ENCODE data around the gene MYH11. TPM values are rescaled to one million over a fixed set of nuclear protein-coding genes. Genes with fewer than 3 reads are reported as not detected.
A peak's percentile ranks its signal among the peaks of the same experiment; 100 is the strongest.
"Not testable (repeated sequence)": the region's sequence is repeated elsewhere in the genome, so short reads cannot be mapped to it uniquely, and the experiment has no call there.

MYH11 gene
- total RNA-seq, 1 donor from 2014 or later: not detected

- Mint-ChIP-seq H3K36me3 (ENCODE audit: low read depth) (no peaks in the 10 kb centered on the region), H3K27me3 (ENCODE audit: low read depth) (no peaks in the 10 kb centered on the region), H3K4me3 (ENCODE audit: low read depth) (no peak overlapping the region), H3K9me3 (no peaks in the 10 kb centered on the region), H3K27ac (no peak overlapping the region), H3K4me1 (ENCODE audit: low read depth) (no peaks in the 10 kb centered on the region)
- no peak for DNase-seq (ENCODE audit: low spot score)
- intact Hi-C loops (cut with micrococcal nuclease): no loop called here
These were observed 115.5 kb downstream of the MYH11 start for GRCh38 chr16:15741207-15741871.

- Mint-ChIP-seq H3K4me1 (ENCODE audit: low read depth) (no peaks in the 10 kb centered on the region), H3K27ac (no peak overlapping the region), H3K27me3 (ENCODE audit: low read depth) (no peaks in the 10 kb centered on the region), H3K9me3 (no peaks in the 10 kb centered on the region), H3K36me3 (ENCODE audit: low read depth) (no peaks in the 10 kb centered on the region), H3K4me3 (ENCODE audit: low read depth) (no peak overlapping the region)
- intact Hi-C loops (cut with micrococcal nuclease): no loop called here
- no peak for DNase-seq (ENCODE audit: low spot score)
These were observed 116.9 kb downstream of the MYH11 start for GRCh38 chr16:15739950-15740349.

- DNase-seq (ENCODE audit: low spot score): no peak
- intact Hi-C loops (cut with micrococcal nuclease): no loop called here
- no peaks in the 10 kb centered on the region for H3K9me3 Mint-ChIP-seq
- H3K36me3 Mint-ChIP-seq (ENCODE audit: low read depth): no peaks in the 10 kb centered on the region
- H3K4me3 Mint-ChIP-seq (ENCODE audit: low read depth): no peak overlapping the region
- H3K27me3 Mint-ChIP-seq (ENCODE audit: low read depth): no peaks in the 10 kb centered on the region
- H3K27ac Mint-ChIP-seq: no peak overlapping the region
- no peaks in the 10 kb centered on the region for H3K4me1 Mint-ChIP-seq (ENCODE audit: low read depth)
These were observed 117.4 kb downstream of the MYH11 start for GRCh38 chr16:15739464-15739863.

GRCh38 chr16:15737140-15737644 is 119.6 kb downstream of the MYH11 start:
- no peak for DNase-seq (ENCODE audit: low spot score)
- H3K27ac Mint-ChIP-seq: no peak overlapping the region
- intact Hi-C loops (cut with micrococcal nuclease): no loop called here
- no peaks in the 10 kb centered on the region for H3K9me3 Mint-ChIP-seq
- H3K4me1 Mint-ChIP-seq (ENCODE audit: low read depth): no peaks in the 10 kb centered on the region
- no peaks in the 10 kb centered on the region for H3K27me3 Mint-ChIP-seq (ENCODE audit: low read depth)
- H3K4me3 Mint-ChIP-seq (ENCODE audit: low read depth): no peak overlapping the region
- no peaks in the 10 kb centered on the region for H3K36me3 Mint-ChIP-seq (ENCODE audit: low read depth)

GRCh38 chr16:15736529-15736928 is 120.3 kb downstream of the MYH11 start:
- Mint-ChIP-seq H3K27me3 (ENCODE audit: low read depth) (no peaks in the 10 kb centered on the region), H3K4me1 (ENCODE audit: low read depth) (no peaks in the 10 kb centered on the region), H3K4me3 (ENCODE audit: low read depth) (no peak overlapping the region), H3K9me3 (no peaks in the 10 kb centered on the region), H3K27ac (no peak overlapping the region), H3K36me3 (ENCODE audit: low read depth) (no peaks in the 10 kb centered on the region)
- intact Hi-C loops (cut with micrococcal nuclease): no loop called here
- DNase-seq (ENCODE audit: low spot score): no peak

- Mint-ChIP-seq H3K27me3 (ENCODE audit: low read depth) (no peaks in the 10 kb centered on the region), H3K36me3 (ENCODE audit: low read depth) (no peaks in the 10 kb centered on the region), H3K4me1 (ENCODE audit: low read depth) (no peaks in the 10 kb centered on the region), H3K9me3 (no peaks in the 10 kb centered on the region), H3K27ac (no peak overlapping the region), H3K4me3 (ENCODE audit: low read depth) (no peak overlapping the region)
- no peak for DNase-seq (ENCODE audit: low spot score)
- intact Hi-C loops (cut with micrococcal nuclease): no loop called here
These were observed 121.2 kb downstream of the MYH11 start for GRCh38 chr16:15735610-15736009.

- H3K27ac Mint-ChIP-seq: no peak overlapping the region
- H3K36me3 Mint-ChIP-seq (ENCODE audit: low read depth): peaks cover 3% of the 10 kb centered on the region
- no peaks in the 10 kb centered on the region for H3K9me3 Mint-ChIP-seq
- no peak for DNase-seq (ENCODE audit: low spot score)
- H3K27me3 Mint-ChIP-seq (ENCODE audit: low read depth): no peaks in the 10 kb centered on the region
- H3K4me1 Mint-ChIP-seq (ENCODE audit: low read depth): no peaks in the 10 kb centered on the region
- H3K4me3 Mint-ChIP-seq (ENCODE audit: low read depth): no peak overlapping the region
- intact Hi-C loops (cut with micrococcal nuclease): no loop called here
These were observed 124.4 kb downstream of the MYH11 start for GRCh38 chr16:15732416-15732815.

- Mint-ChIP-seq H3K27ac (no peak overlapping the region), H3K9me3 (no peaks in the 10 kb centered on the region), H3K4me3 (ENCODE audit: low read depth) (no peak overlapping the region), H3K4me1 (ENCODE audit: low read depth) (no peaks in the 10 kb centered on the region), H3K36me3 (ENCODE audit: low read depth) (peaks cover 28% of the 10 kb centered on the region), H3K27me3 (ENCODE audit: low read depth) (no peaks in the 10 kb centered on the region)
- DNase-seq (ENCODE audit: low spot score): no peak
- intact Hi-C loops (cut with micrococcal nuclease): no loop called here
These were observed 127.7 kb downstream of the MYH11 start for GRCh38 chr16:15729152-15729551.

- H3K27me3 Mint-ChIP-seq (ENCODE audit: low read depth); H3K4me3 Mint-ChIP-seq (ENCODE audit: low read depth); H3K9me3 Mint-ChIP-seq; DNase-seq (ENCODE audit: low spot score); H3K27ac Mint-ChIP-seq; intact Hi-C loops (cut with micrococcal nuclease); H3K4me1 Mint-ChIP-seq (ENCODE audit: low read depth): not testable (repeated sequence)
- H3K36me3 Mint-ChIP-seq (ENCODE audit: low read depth): peaks cover 32% of the 10 kb centered on the region
These were observed 129.1 kb downstream of the MYH11 start for GRCh38 chr16:15727697-15728096.

- H3K4me1 Mint-ChIP-seq (ENCODE audit: low read depth): no peaks in the 10 kb centered on the region
- no peaks in the 10 kb centered on the region for H3K9me3 Mint-ChIP-seq
- DNase-seq (ENCODE audit: low spot score): no peak
- intact Hi-C loops (cut with micrococcal nuclease): no loop called here
- no peaks in the 10 kb centered on the region for H3K27me3 Mint-ChIP-seq (ENCODE audit: low read depth)
- no peak overlapping the region for H3K27ac Mint-ChIP-seq
- peaks cover 32% of the 10 kb centered on the region for H3K36me3 Mint-ChIP-seq (ENCODE audit: low read depth)
- no peak overlapping the region for H3K4me3 Mint-ChIP-seq (ENCODE audit: low read depth)
These were observed 130.1 kb downstream of the MYH11 start for GRCh38 chr16:15726715-15727114.

- Mint-ChIP-seq H3K36me3 (ENCODE audit: low read depth) (peaks cover 36% of the 10 kb centered on the region), H3K9me3 (no peaks in the 10 kb centered on the region), H3K4me1 (ENCODE audit: low read depth) (no peaks in the 10 kb centered on the region), H3K4me3 (ENCODE audit: low read depth) (no peak overlapping the region), H3K27me3 (ENCODE audit: low read depth) (no peaks in the 10 kb centered on the region), H3K27ac (peak overlapping the region; percentile 9)
- intact Hi-C loops (cut with micrococcal nuclease): no loop called here
- DNase-seq (ENCODE audit: low spot score): no peak
These were observed 131.1 kb downstream of the MYH11 start for GRCh38 chr16:15725641-15726240.

- no peaks in the 10 kb centered on the region for H3K4me1 Mint-ChIP-seq (ENCODE audit: low read depth)
- intact Hi-C loops (cut with micrococcal nuclease): no loop called here
- H3K4me3 Mint-ChIP-seq (ENCODE audit: low read depth): no peak overlapping the region
- H3K27me3 Mint-ChIP-seq (ENCODE audit: low read depth): no peaks in the 10 kb centered on the region
- DNase-seq (ENCODE audit: low spot score): no peak
- peaks cover 43% of the 10 kb centered on the region for H3K36me3 Mint-ChIP-seq (ENCODE audit: low read depth)
- H3K27ac Mint-ChIP-seq: no peak overlapping the region
- H3K9me3 Mint-ChIP-seq: no peaks in the 10 kb centered on the region
These were observed 133.0 kb downstream of the MYH11 start for GRCh38 chr16:15723808-15724207.

- no peak overlapping the region for H3K27ac Mint-ChIP-seq
These were observed 135.8 kb downstream of the MYH11 start for GRCh38 chr16:15721018-15721417.

More at GRCh38 chr16:15721018-15721417, 135.8 kb downstream of the MYH11 start:
- Mint-ChIP-seq H3K27me3 (ENCODE audit: low read depth) (no peaks in the 10 kb centered on the region), H3K9me3 (no peaks in the 10 kb centered on the region), H3K36me3 (ENCODE audit: low read depth) (peaks cover 40% of the 10 kb centered on the region), H3K4me1 (ENCODE audit: low read depth) (no peaks in the 10 kb centered on the region), H3K4me3 (ENCODE audit: low read depth) (no peak overlapping the region)
- DNase-seq (ENCODE audit: low spot score): no peak
- intact Hi-C loops (cut with micrococcal nuclease): no loop called here
